GM19455 (cell line): ENCODE results near the gene TMEM94.
"Not testable (repeated sequence)": the region's sequence is repeated elsewhere in the genome, so short reads cannot be mapped to it uniquely, and the experiment has no call there.

Source experiments
- ATAC-seq: cut with Tn5 transposase; IDR thresholded peaks from one replicate; pipeline ENCODE4 v1.9.1; 2021; ENCODE audit not compliant: unreplicated experiment

Gene TMEM94

GRCh38 chr17:75509528-75510258, 53.3 kb downstream of the TMEM94 start:
- ATAC-seq = no peak

GRCh38 chr17:75511270-75511609, 54.8 kb downstream of the TMEM94 start:
- ATAC-seq = no peak

- ATAC-seq = no peak
Measured at GRCh38 chr17:75511610-75512575, 55.5 kb downstream of the TMEM94 start.

- no peak for ATAC-seq
Measured at GRCh38 chr17:75512926-75513640, 56.6 kb downstream of the TMEM94 start.

- no peak for ATAC-seq
Measured at GRCh38 chr17:75513641-75514000, 57.2 kb downstream of the TMEM94 start.

- no peak for ATAC-seq
Measured at GRCh38 chr17:75514299-75514918, 58.0 kb downstream of the TMEM94 start.

- no peak for ATAC-seq
Measured at GRCh38 chr17:75514919-75515495, 58.6 kb downstream of the TMEM94 start.

GRCh38 chr17:75515496-75516254, 59.2 kb downstream of the TMEM94 start, which contains the start of gene CASKIN2:
CASKIN2 (minus strand) TSS chr17:75515537; CDS start chr17:75513804, 1,733 bp downstream.
- ATAC-seq = peak; percentile 48

- peak; percentile 65 for ATAC-seq
Measured at GRCh38 chr17:75516255-75516618, 59.8 kb downstream of the TMEM94 start, which contains the start of gene TSEN54. TSEN54 (plus strand) TSS chr17:75516528; CDS start chr17:75516561, 33 bp downstream.

- peak; percentile 25 for ATAC-seq
Measured at GRCh38 chr17:75516619-75517296, 60.3 kb downstream of the TMEM94 start.

- ATAC-seq = no peak
Measured at GRCh38 chr17:75517297-75517865, 60.9 kb downstream of the TMEM94 start.

- ATAC-seq = no peak
Measured at GRCh38 chr17:75518201-75518600, 61.8 kb downstream of the TMEM94 start.

GRCh38 chr17:75518983-75519537, 62.6 kb downstream of the TMEM94 start:
- no peak for ATAC-seq

- ATAC-seq = not testable (repeated sequence)
Measured at GRCh38 chr17:75520413-75520812, 64.0 kb downstream of the TMEM94 start.

GRCh38 chr17:75521290-75521689, 64.9 kb downstream of the TMEM94 start:
- ATAC-seq = no peak

- no peak for ATAC-seq
Measured at GRCh38 chr17:75521951-75522727, 65.7 kb downstream of the TMEM94 start.

GRCh38 chr17:75523647-75524046, 67.2 kb downstream of the TMEM94 start:
- no peak for ATAC-seq
